ENCODE data around the gene GTF3C4. TPM values are rescaled to one million over a fixed set of nuclear protein-coding genes. Genes with fewer than 3 reads are reported as not detected.
"Not testable (repeated sequence)": the region's sequence is repeated elsewhere in the genome, so short reads cannot be mapped to it uniquely, and the experiment has no call there.

Gene GTF3C4
- total RNA-seq, 1 donor from 2014 or later = 26.8 TPM

DNA sequence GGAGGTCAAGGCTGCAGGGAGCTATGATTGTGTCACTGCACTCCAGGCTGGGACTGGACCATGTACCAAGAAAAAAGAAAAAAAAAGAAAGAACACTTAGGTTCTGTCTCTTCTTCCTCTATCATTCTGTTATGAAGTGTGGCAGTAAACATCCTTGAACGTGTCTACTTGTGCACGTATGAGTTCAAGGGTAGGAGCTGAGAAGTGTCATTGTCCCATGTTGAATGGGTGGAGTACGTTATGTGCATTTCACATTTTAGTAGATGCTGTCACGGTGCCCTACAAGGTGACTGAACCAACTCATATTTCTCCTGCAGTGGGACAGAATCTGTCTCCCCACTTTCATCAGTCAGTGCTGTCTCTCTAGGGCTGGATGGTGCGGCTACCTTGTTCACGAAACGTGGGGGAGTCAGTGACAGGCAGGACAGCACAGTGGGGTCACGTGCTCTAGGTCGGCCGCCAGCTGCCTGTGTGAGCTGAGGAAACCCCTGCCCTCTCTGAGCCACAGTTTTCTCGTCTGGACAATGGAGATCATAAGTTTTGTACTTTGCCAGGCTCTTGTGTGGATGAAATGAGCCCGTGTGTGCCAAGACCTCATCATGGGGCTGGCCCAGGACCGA is 47.2 kb downstream of the GTF3C4 start:
- no peak overlapping the region for H3K27ac Mint-ChIP-seq
- DNase-seq (ENCODE audit: low spot score, unreplicated experiment) = no peak
- H3K36me3 Mint-ChIP-seq (ENCODE audit: insufficient read depth) = no peaks in the 10 kb centered on the region
- no peak for TF ChIP-seq CTCF (IDR thresholded peaks at IDR 0.05; ENCODE audit: unreplicated experiment)
- H3K4me3 Mint-ChIP-seq (ENCODE audit: low read depth) = no peak overlapping the region
- H3K27me3 Mint-ChIP-seq = peaks cover 10% of the 10 kb centered on the region
- no peaks in the 10 kb centered on the region for H3K4me1 Mint-ChIP-seq (ENCODE audit: low read depth)
- H3K9me3 Mint-ChIP-seq (ENCODE audit: low read depth) = no peaks in the 10 kb centered on the region

DNA sequence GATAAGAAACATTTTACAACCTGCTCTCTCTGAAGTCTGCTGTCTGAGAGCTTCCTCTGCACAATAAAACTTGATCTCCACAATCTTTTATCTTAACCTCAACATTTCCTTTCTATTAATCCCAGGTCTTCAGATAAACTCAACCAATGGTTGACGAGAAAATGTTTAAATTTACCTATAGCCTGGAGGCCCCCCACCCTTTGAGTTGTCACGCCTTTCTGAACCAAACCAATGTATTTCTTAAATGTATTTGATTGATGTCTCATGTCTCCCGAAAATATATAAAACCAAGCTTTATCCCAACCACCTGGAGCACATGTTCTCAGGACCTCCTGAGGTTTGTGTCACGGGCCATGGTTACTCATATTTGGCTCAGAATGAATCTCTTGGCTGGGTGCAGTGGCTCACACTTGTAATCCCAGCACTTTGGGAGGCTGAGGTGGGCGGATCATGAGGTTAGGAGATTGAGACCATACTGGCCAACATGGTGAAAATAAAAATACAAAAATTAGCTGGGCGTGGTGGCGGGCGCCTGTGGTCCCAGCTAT is 48.2 kb downstream of the GTF3C4 start:
- H3K36me3 Mint-ChIP-seq (ENCODE audit: insufficient read depth); H3K4me1 Mint-ChIP-seq (ENCODE audit: low read depth); H3K27me3 Mint-ChIP-seq; DNase-seq (ENCODE audit: low spot score, unreplicated experiment); H3K4me3 Mint-ChIP-seq (ENCODE audit: low read depth); H3K27ac Mint-ChIP-seq; H3K9me3 Mint-ChIP-seq (ENCODE audit: low read depth): not testable (repeated sequence)

GRCh38 chr9:132721661-132722060 is 51.4 kb downstream of the GTF3C4 start:
- H3K4me1 Mint-ChIP-seq (ENCODE audit: low read depth) = no peaks in the 10 kb centered on the region
- no peak overlapping the region for H3K4me3 Mint-ChIP-seq (ENCODE audit: low read depth)
- DNase-seq (ENCODE audit: low spot score, unreplicated experiment) = no peak
- H3K9me3 Mint-ChIP-seq (ENCODE audit: low read depth) = no peaks in the 10 kb centered on the region
- H3K27me3 Mint-ChIP-seq = peaks cover 10% of the 10 kb centered on the region
- TF ChIP-seq CTCF (IDR thresholded peaks at IDR 0.05; ENCODE audit: unreplicated experiment) = no peak
- no peak overlapping the region for H3K27ac Mint-ChIP-seq
- H3K36me3 Mint-ChIP-seq (ENCODE audit: insufficient read depth) = no peaks in the 10 kb centered on the region

- H3K4me3 Mint-ChIP-seq (ENCODE audit: low read depth) = no peak overlapping the region
- no peak overlapping the region for H3K27ac Mint-ChIP-seq
- peaks cover 8% of the 10 kb centered on the region for H3K27me3 Mint-ChIP-seq
- TF ChIP-seq CTCF (IDR thresholded peaks at IDR 0.05; ENCODE audit: unreplicated experiment) = no peak
- no peak for DNase-seq (ENCODE audit: low spot score, unreplicated experiment)
- H3K4me1 Mint-ChIP-seq (ENCODE audit: low read depth) = no peaks in the 10 kb centered on the region
- H3K9me3 Mint-ChIP-seq (ENCODE audit: low read depth) = no peaks in the 10 kb centered on the region
- H3K36me3 Mint-ChIP-seq (ENCODE audit: insufficient read depth) = no peaks in the 10 kb centered on the region
These were observed 52.4 kb downstream of the GTF3C4 start for GRCh38 chr9:132722564-132723065.

DNA sequence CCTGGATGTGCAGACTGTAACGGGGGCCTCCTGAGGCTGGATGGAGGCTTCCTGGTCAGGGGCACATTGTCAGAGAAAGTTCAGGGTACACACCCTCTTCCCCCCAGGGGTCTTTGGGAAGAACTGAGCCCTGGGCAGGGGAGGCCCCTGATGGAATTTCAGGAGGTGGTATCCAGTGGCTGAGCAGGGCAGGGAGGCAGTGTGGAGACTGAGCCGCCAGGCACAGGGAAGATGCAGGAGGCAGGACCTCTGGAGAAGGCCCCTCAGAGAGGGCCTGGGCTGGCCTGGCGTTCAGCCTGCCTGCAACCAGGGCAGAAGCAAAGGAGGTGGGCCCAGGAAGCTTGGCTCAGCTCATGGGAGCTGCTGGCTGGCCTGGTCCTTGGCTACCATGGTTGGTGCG is 53.5 kb downstream of the GTF3C4 start:
- no peaks in the 10 kb centered on the region for H3K4me1 Mint-ChIP-seq (ENCODE audit: low read depth)
- peaks cover 4% of the 10 kb centered on the region for H3K27me3 Mint-ChIP-seq
- no peak for DNase-seq (ENCODE audit: low spot score, unreplicated experiment)
- no peak overlapping the region for H3K4me3 Mint-ChIP-seq (ENCODE audit: low read depth)
- TF ChIP-seq CTCF (IDR thresholded peaks at IDR 0.05; ENCODE audit: unreplicated experiment) = no peak
- H3K27ac Mint-ChIP-seq = no peak overlapping the region
- no peaks in the 10 kb centered on the region for H3K9me3 Mint-ChIP-seq (ENCODE audit: low read depth)
- H3K36me3 Mint-ChIP-seq (ENCODE audit: insufficient read depth) = no peaks in the 10 kb centered on the region

- H3K27ac Mint-ChIP-seq = no peak overlapping the region
- H3K4me1 Mint-ChIP-seq (ENCODE audit: low read depth) = no peaks in the 10 kb centered on the region
- no peaks in the 10 kb centered on the region for H3K36me3 Mint-ChIP-seq (ENCODE audit: insufficient read depth)
- no peak for TF ChIP-seq CTCF (IDR thresholded peaks at IDR 0.05; ENCODE audit: unreplicated experiment)
- peaks cover 4% of the 10 kb centered on the region for H3K27me3 Mint-ChIP-seq
- no peak overlapping the region for H3K4me3 Mint-ChIP-seq (ENCODE audit: low read depth)
- no peak for DNase-seq (ENCODE audit: low spot score, unreplicated experiment)
- H3K9me3 Mint-ChIP-seq (ENCODE audit: low read depth) = no peaks in the 10 kb centered on the region
These were observed 55.0 kb downstream of the GTF3C4 start for GRCh38 chr9:132725306-132725705.

Measured in progenitor cell of endocrine pancreas (in vitro differentiated cells).